Panc1 (cell line): ENCODE results near the gene SMARCB1.

ENCODE experiments used
- POLR2AphosphoS5 ChIP-seq: IDR thresholded peaks from 2 replicates; pipeline ENCODE4 v1.6.1; 2012; ENCODE audit warnings: mild to moderate bottlenecking, low read depth, low read length, moderate library complexity
- TF ChIP-seq, protein P1 (sequence below): fragments of 450-650 bp; IDR thresholded peaks from 2 replicates; pipeline ENCODE4 v1.5.1; 2017; ENCODE audit warnings: mild to moderate bottlenecking

DNA sequence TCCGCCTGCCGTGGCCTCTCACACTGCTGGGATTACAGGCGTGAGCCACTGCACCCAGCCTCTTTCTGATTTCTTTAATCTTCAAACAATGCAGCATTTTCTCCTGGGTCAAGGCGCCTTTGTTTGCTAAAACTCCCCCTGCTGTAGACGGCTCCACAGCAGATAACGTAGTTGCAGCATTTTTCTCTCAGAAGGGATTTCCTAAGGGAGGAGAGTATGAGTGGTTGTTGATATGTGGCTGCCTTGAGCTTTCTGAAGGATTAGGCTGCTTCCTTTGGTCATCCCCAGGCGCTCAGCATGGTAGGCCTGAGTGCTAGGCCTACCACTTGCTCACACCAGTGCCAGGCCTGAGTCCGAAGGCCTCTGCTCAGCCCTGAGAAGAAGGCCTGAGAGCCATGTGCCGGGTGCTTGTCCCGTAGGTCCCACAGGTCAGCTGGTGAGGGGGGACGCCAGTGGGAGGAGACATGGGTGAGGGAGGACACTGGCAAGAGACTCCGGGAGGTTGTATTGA, 18.1 kb downstream of the SMARCB1 start:
- TF ChIP-seq, protein P1, sequence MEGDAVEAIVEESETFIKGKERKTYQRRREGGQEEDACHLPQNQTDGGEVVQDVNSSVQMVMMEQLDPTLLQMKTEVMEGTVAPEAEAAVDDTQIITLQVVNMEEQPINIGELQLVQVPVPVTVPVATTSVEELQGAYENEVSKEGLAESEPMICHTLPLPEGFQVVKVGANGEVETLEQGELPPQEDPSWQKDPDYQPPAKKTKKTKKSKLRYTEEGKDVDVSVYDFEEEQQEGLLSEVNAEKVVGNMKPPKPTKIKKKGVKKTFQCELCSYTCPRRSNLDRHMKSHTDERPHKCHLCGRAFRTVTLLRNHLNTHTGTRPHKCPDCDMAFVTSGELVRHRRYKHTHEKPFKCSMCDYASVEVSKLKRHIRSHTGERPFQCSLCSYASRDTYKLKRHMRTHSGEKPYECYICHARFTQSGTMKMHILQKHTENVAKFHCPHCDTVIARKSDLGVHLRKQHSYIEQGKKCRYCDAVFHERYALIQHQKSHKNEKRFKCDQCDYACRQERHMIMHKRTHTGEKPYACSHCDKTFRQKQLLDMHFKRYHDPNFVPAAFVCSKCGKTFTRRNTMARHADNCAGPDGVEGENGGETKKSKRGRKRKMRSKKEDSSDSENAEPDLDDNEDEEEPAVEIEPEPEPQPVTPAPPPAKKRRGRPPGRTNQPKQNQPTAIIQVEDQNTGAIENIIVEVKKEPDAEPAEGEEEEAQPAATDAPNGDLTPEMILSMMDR = no peak
- TF ChIP-seq POLR2AphosphoS5 = no peak
